ENCODE results near the gene SLC10A3. TPM values are rescaled to one million over a fixed set of nuclear protein-coding genes. Genes with fewer than 3 reads are reported as not detected.

Gene SLC10A3
- total RNA-seq, 2 experiments from 2014 or later: 15.7 to 16.4 TPM

DNA sequence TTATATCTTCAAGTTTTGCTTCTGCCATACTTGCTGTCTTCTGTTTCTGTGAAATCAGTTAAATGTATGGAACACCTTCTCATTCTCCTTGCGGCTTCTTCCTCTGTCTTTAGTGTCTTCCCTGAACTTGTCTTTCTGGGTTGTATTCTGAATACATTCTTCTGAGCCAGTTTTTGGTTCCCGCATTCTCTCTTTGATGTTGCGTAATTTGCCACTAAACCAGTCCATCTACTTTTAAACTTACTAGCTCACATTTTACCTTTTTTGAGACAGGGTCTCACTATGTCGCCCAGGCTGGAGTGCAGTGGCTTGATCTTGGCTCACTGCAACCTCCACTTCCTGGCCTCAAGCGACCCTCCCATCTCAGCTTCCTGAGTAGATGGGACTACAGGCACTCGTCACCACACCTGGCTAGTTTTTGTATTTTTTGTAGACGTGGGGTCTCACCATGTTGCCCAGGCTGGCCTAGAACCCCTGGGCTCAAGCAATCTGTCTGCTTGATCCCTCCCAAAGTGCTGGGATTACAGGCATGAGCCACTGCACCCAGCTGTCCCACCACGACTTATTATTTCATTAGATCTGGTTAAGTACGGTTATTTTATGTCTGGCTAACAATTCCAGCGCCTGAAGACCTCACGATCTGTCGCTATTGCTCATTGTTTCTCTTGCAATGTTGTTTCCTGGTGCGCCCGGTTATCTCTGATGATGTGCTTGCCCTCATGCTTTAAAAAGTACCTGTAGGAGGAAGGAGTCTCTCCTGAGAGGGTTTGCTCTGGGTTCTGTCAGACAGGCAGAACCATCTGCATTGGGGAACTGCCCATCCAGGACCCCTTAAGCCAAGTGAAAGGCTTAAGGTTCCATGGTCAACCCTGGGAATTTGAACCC, 35.4 kb upstream of the SLC10A3 start:
- ChIA-PET CTCF (interaction anchor here (0.9 to 1.0 kb wide), 2 partner anchors 115 to 128 kb away, joined by 3 read pairs; partner anchors contain the start of gene RPL10), POLR2A (interaction anchor here (1.0 to 3.1 kb wide), 3 partner anchors 10 to 128 kb away, joined by 3 to 21 read pairs (median 3); partner anchors contain the start of genes FAM3A, RPL10 and UBL4A)
- no peaks in the 10 kb centered on the region for H3K9me3 Mint-ChIP-seq
- peak overlapping the region; percentile 72 for H3K27ac Mint-ChIP-seq
- H3K4me1 Mint-ChIP-seq (ENCODE audit: low read depth): peaks cover 22% of the 10 kb centered on the region
- Histone ChIP-seq H3K27ac (ENCODE audit: low read depth in 1 of 2, low read length in 2 of 2) (no peak overlapping the region), H3K27me3 (ENCODE audit: control insufficient read depth in 1 of 2, insufficient read depth in 2 of 2, low read length in 2 of 2) (no peaks in the 10 kb centered on the region), H3K9me3 (ENCODE audit: control insufficient read depth in 1 of 2, insufficient read depth in 1 of 2, low read length in 2 of 2) (no peaks in the 10 kb centered on the region), H3K36me3 (ENCODE audit: insufficient read depth, low read length) (no peaks in the 10 kb centered on the region), H3K4me1 (ENCODE audit: insufficient read depth, low read length) (peaks cover 24% of the 10 kb centered on the region), H3K4me3 (ENCODE audit: low read length) (no peak overlapping the region)
- intact Hi-C loops (cut with DNase I, micrococcal nuclease): no loop called here
- H3K27me3 Mint-ChIP-seq: no peaks in the 10 kb centered on the region
- no peak for ATAC-seq (ENCODE audit: poor library complexity)
- DNase-seq: no peak
- TF ChIP-seq, protein P1, sequence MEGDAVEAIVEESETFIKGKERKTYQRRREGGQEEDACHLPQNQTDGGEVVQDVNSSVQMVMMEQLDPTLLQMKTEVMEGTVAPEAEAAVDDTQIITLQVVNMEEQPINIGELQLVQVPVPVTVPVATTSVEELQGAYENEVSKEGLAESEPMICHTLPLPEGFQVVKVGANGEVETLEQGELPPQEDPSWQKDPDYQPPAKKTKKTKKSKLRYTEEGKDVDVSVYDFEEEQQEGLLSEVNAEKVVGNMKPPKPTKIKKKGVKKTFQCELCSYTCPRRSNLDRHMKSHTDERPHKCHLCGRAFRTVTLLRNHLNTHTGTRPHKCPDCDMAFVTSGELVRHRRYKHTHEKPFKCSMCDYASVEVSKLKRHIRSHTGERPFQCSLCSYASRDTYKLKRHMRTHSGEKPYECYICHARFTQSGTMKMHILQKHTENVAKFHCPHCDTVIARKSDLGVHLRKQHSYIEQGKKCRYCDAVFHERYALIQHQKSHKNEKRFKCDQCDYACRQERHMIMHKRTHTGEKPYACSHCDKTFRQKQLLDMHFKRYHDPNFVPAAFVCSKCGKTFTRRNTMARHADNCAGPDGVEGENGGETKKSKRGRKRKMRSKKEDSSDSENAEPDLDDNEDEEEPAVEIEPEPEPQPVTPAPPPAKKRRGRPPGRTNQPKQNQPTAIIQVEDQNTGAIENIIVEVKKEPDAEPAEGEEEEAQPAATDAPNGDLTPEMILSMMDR (IDR thresholded peaks at IDR 0.05): no peak
- H3K36me3 Mint-ChIP-seq (ENCODE audit: low read depth): no peaks in the 10 kb centered on the region
- peak overlapping the region; percentile 4 for H3K4me3 Mint-ChIP-seq

GRCh38 chrX:154519389-154519788, 29.0 kb upstream of the SLC10A3 start:
- H3K27ac ChIP-seq (ENCODE audit: low read depth in 1 of 2, low read length in 2 of 2): no peak overlapping the region
- CTCF ChIA-PET: interaction anchor here (0.9 kb wide), 1 partner anchor 8 kb away, joined by 6 read pairs; no protein-coding TSS in a partner anchor
- no peaks in the 10 kb centered on the region for H3K27me3 Mint-ChIP-seq
- no peaks in the 10 kb centered on the region for H3K9me3 ChIP-seq (ENCODE audit: control insufficient read depth in 1 of 2, insufficient read depth in 1 of 2, low read length in 2 of 2)
- H3K4me1 ChIP-seq (ENCODE audit: insufficient read depth, low read length): peaks cover 19% of the 10 kb centered on the region
- ATAC-seq (ENCODE audit: poor library complexity) (no peak), DNase-seq (no peak)
- H3K27me3 ChIP-seq (ENCODE audit: control insufficient read depth in 1 of 2, insufficient read depth in 2 of 2, low read length in 2 of 2): no peaks in the 10 kb centered on the region
- no peak overlapping the region for H3K4me3 ChIP-seq (ENCODE audit: low read length)
- H3K27ac Mint-ChIP-seq: no peak overlapping the region
- H3K36me3 ChIP-seq (ENCODE audit: insufficient read depth, low read length): no peaks in the 10 kb centered on the region
- peaks cover 4% of the 10 kb centered on the region for H3K36me3 Mint-ChIP-seq (ENCODE audit: low read depth)
- intact Hi-C loops (cut with DNase I, micrococcal nuclease): loop anchor here in 1 of 2 experiments (5.0 kb wide), 1 partner anchor 42 kb away; the partner anchor contains the start of gene LAGE3
- no peaks in the 10 kb centered on the region for H3K9me3 Mint-ChIP-seq
- H3K4me3 Mint-ChIP-seq: no peak overlapping the region
- TF ChIP-seq, protein P1 (IDR thresholded peaks at IDR 0.05): no peak
- POLR2A ChIA-PET: no interaction called here
- peaks cover 14% of the 10 kb centered on the region for H3K4me1 Mint-ChIP-seq (ENCODE audit: low read depth)

DNA sequence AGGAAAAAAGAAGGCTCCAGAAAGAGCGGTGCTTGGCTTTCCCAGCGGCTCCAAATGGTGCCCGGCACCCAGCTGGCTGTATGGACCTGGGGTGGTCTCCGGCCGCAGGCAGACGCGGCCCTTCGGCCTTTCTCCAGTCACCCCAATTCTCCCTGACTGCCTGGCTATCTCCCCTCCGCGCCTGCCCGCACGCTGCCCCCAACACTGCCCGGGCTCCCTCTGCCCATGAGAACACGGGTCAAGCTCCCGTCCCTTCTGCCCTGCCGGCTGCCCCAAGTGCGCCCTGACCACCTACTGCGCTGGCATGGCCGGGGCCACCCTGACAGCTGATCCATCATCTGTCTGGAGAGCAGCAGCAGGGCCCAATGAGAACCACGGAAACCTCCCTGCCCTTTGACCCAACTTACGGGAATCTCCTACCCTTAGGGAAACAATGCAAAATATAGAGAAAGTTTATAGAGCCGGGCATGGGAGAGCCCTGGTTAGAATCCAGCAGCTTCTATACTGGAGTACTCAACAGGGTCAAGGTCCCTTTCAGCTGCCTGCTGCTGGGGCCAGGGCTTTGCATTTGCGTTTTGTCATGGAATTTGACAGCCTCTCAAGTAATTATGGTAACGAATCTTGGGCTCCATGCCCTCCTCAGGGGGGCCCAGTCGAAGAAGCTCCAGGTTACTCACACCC, 26.8 kb upstream of the SLC10A3 start:
- no peaks in the 10 kb centered on the region for H3K27me3 ChIP-seq (ENCODE audit: control insufficient read depth in 1 of 2, insufficient read depth in 2 of 2, low read length in 2 of 2)
- no peaks in the 10 kb centered on the region for H3K36me3 ChIP-seq (ENCODE audit: insufficient read depth, low read length)
- DNase-seq (no peak), ATAC-seq (ENCODE audit: poor library complexity) (no peak)
- peaks cover 35% of the 10 kb centered on the region for H3K4me1 ChIP-seq (ENCODE audit: insufficient read depth, low read length)
- Mint-ChIP-seq H3K9me3 (no peaks in the 10 kb centered on the region), H3K4me3 (peak overlapping the region; percentile 42), H3K4me1 (ENCODE audit: low read depth) (peaks cover 21% of the 10 kb centered on the region), H3K27me3 (no peaks in the 10 kb centered on the region), H3K36me3 (ENCODE audit: low read depth) (peaks cover 10% of the 10 kb centered on the region), H3K27ac (peak overlapping the region; percentile 91)
- H3K27ac ChIP-seq (ENCODE audit: low read depth in 1 of 2, low read length in 2 of 2): no peak overlapping the region
- peak overlapping the region; percentile 62 for H3K4me3 ChIP-seq (ENCODE audit: low read length)
- ChIA-PET POLR2A (interaction anchor here (0.8 to 3.8 kb wide), 8 partner anchors 9 to 421 kb away, joined by 3 to 35 read pairs (median 4); partner anchors contain the start of genes FLNA, SLC10A3 and UBL4A), CTCF (interaction anchor here (2.5 kb wide), 1 partner anchor 10 kb away, joined by 8 read pairs; no protein-coding TSS in a partner anchor)
- H3K9me3 ChIP-seq (ENCODE audit: control insufficient read depth in 1 of 2, insufficient read depth in 1 of 2, low read length in 2 of 2): no peaks in the 10 kb centered on the region
- intact Hi-C loops (cut with DNase I, micrococcal nuclease): loop anchor here in 1 of 2 experiments (2.0 to 5.0 kb wide), 3 partner anchors 16 to 40 kb away; partner anchors contain the start of gene LAGE3
- TF ChIP-seq, protein P1 (IDR thresholded peaks at IDR 0.05): no peak
